ENCODE measurements around the gene OLAH. TPM values are rescaled to one million over a fixed set of nuclear protein-coding genes. Genes with fewer than 3 reads are reported as not detected.

Gene OLAH
- not detected in 2 replicates for total RNA-seq

GRCh38 chr10:15043674-15044073 lies at the start of gene OLAH:
Gene OLAH, plus strand, starts transcription at chr10:15043943. Its CDS starts 3,346 bp downstream, at chr10:15047289.

GRCh38 chr10:15088428-15089261 lies 44.9 kb downstream of the OLAH start, which contains the start of gene ACBD7:
Gene ACBD7, minus strand, starts transcription at chr10:15088776. Its CDS starts 48 bp downstream, at chr10:15088728.

GRCh38 chr10:15097011-15097812 lies 53.5 kb downstream of the OLAH start, which contains the start of gene RPP38:
Gene RPP38, plus strand, starts transcription at chr10:15097355. Its CDS starts 5,960 bp downstream, at chr10:15103315.

Other genes with a start within 250 kb of the OLAH start
- gene CDNF, start 205.9 kb upstream of the OLAH start, total RNA-seq: 3.1 and 3.6 TPM in 2 replicates
- gene HSPA14, start 205.6 kb upstream of the OLAH start, total RNA-seq: 9.8 and 23.9 TPM in 2 replicates
- gene MSANTD7, start 205.6 kb upstream of the OLAH start, total RNA-seq: 13.2 and 15.9 TPM in 2 replicates
- gene SUV39H2, start 165.1 kb upstream of the OLAH start, total RNA-seq: 6.8 and 12.4 TPM in 2 replicates
- gene DCLRE1C, start 89.8 kb upstream of the OLAH start, total RNA-seq: 8.6 and 16.9 TPM in 2 replicates
- gene MEIG1, start 84.6 kb upstream of the OLAH start, total RNA-seq: 0.50 TPM in 1 of 2 replicates, not detected in the other
- 0.99 and 4.9 TPM in 2 replicates for gene ACBD7, start 44.8 kb downstream of the OLAH start, total RNA-seq
- gene RPP38, start 53.4 kb downstream of the OLAH start, total RNA-seq: 15.1 and 15.5 TPM in 2 replicates
- 36.4 and 36.7 TPM in 2 replicates for gene NMT2, start 124.8 kb downstream of the OLAH start, total RNA-seq